ENCODE measurements around the gene SLC30A10. TPM values are rescaled to one million over a fixed set of nuclear protein-coding genes. Genes with fewer than 3 reads are reported as not detected.
"Not testable (repeated sequence)": the region's sequence is repeated elsewhere in the genome, so short reads cannot be mapped to it uniquely, and the experiment has no call there.

SLC30A10 gene
- total RNA-seq, 4 donors from 2014 or later = 0.63 to 1.4 TPM; not detected in 2

- no peaks in the 10 kb centered on the region for H3K4me1 ChIP-seq
- TF ChIP-seq CTCF (IDR thresholded peaks at IDR 0.05) (no peak), POLR2A (IDR thresholded peaks at IDR 0.05) (no peak), EP300 (IDR thresholded peaks at IDR 0.05) (no peak)
- 54 to 64% methylated on average over 5 of the region's 5 CpGs for WGBS, 2 donors
- no peaks in the 10 kb centered on the region for H3K9me3 ChIP-seq
- DNase-seq (ENCODE audit: low spot score in 2 of 2) = no peak
- no peaks in the 10 kb centered on the region for H3K36me3 ChIP-seq
- no peaks in the 10 kb centered on the region for H3K27me3 ChIP-seq
- H3K4me3 ChIP-seq = no peak overlapping the region
- H3K27ac ChIP-seq = no peak overlapping the region
Observed at GRCh38 chr1:219876798-219877209, 51.6 kb downstream of the SLC30A10 start.

- 72 to 77% methylated on average over 3 of the region's 3 CpGs for WGBS, 2 donors
- Histone ChIP-seq H3K4me1 (no peaks in the 10 kb centered on the region), H3K27ac (no peak overlapping the region), H3K9me3 (no peaks in the 10 kb centered on the region), H3K4me3 (no peak overlapping the region), H3K27me3 (no peaks in the 10 kb centered on the region), H3K36me3 (no peaks in the 10 kb centered on the region)
- DNase-seq (ENCODE audit: low spot score in 2 of 2) = no peak
- no peak for TF ChIP-seq POLR2A (IDR thresholded peaks at IDR 0.05)
- no peak for TF ChIP-seq CTCF (IDR thresholded peaks at IDR 0.05)
Observed at GRCh38 chr1:219875860-219876259, 52.5 kb downstream of the SLC30A10 start.

GRCh38 chr1:219872538-219872937 lies 55.8 kb downstream of the SLC30A10 start:
- not testable (repeated sequence) for H3K27me3 ChIP-seq; DNase-seq (ENCODE audit: low spot score in 2 of 2); H3K27ac ChIP-seq; H3K36me3 ChIP-seq; H3K4me1 ChIP-seq; H3K4me3 ChIP-seq; H3K9me3 ChIP-seq
- WGBS, 2 donors = 72 to 77% methylated on average over 1 of the region's 1 CpG

DNA sequence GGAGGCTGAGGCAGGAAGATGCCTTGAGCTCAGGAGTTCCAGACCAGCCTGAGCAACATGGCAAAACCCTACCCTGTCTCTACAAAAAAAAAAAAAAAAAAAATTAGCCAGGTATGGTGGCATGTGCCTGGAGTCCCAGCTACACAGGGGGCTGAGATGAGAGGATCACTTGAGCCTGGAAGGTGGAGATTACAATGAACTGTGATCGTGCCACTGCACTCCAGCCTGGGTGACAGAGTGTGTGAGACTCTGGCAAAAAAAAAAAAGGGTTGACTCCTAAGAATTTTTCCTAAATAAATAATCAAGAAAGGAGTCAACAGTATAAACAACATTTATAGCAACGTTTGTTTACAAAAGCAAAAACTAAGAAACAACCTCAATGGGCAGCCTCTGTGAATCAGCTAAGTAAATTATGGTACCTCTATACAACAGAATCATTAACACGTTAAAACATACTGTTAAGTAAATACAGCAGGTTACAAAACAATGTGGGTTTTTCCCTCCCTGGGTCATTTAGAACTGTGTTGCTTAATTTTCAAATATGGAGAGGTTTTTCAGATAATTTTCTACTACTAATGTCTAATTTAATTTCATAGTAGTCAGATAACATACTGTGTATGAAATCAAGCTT lies 56.8 kb downstream of the SLC30A10 start:
- no peak overlapping the region for H3K4me3 ChIP-seq
- no peaks in the 10 kb centered on the region for H3K27me3 ChIP-seq
- no peak overlapping the region for H3K27ac ChIP-seq
- TF ChIP-seq EP300 (IDR thresholded peaks at IDR 0.05) (no peak), POLR2A (IDR thresholded peaks at IDR 0.05) (no peak), CTCF (IDR thresholded peaks at IDR 0.05) (no peak)
- peaks cover 0 to 4% (median 0%) of the 10 kb centered on the region in 4 donors for H3K9me3 ChIP-seq
- no peaks in the 10 kb centered on the region for H3K36me3 ChIP-seq
- 43 to 51% methylated on average over 3 of the region's 3 CpGs for WGBS, 2 donors
- DNase-seq (ENCODE audit: low spot score in 2 of 2) = no peak
- no peaks in the 10 kb centered on the region for H3K4me1 ChIP-seq

- not testable (repeated sequence) for H3K36me3 ChIP-seq; H3K4me1 ChIP-seq; DNase-seq (ENCODE audit: low spot score in 2 of 2); H3K27me3 ChIP-seq; H3K4me3 ChIP-seq; H3K27ac ChIP-seq; H3K9me3 ChIP-seq
- WGBS, 2 donors = 95 to 100% methylated on average over 2 to 3 of the region's 3 CpGs
Observed at GRCh38 chr1:219868615-219869014, 59.7 kb downstream of the SLC30A10 start.

Small RNA genes within 50 kb of the gene (small RNA-seq; reads per million reads assigned to genes)
- gene RF00012 = not detected

Other genes starting within 250 kb of the SLC30A10 start
- 10 to 100 TPM; 38.1 to 53.8 (median 43.4) TPM for gene EPRS1, start 117.9 kb upstream of the SLC30A10 start, total RNA-seq
- gene BPNT1, start 161.2 kb upstream of the SLC30A10 start, total RNA-seq = 10 to 100 TPM; 16.1 to 25.9 (median 19.2) TPM
- 10 to 100 TPM; 43.3 to 59.0 (median 52.0) TPM for gene IARS2, start 165.6 kb upstream of the SLC30A10 start, total RNA-seq

Measured in tibial nerve (tissue), 4 donors.